ENCODE results near the gene DUOXA1. TPM values are rescaled to one million over a fixed set of nuclear protein-coding genes. Genes with fewer than 3 reads are reported as not detected.

DUOXA1 gene
- total RNA-seq, 1 donor from 2014 or later: not detected

- DNase-seq (ENCODE audit: low spot score): no peak
- Histone ChIP-seq H3K27me3 (peaks cover 6% of the 10 kb centered on the region), H2AFZ (replicated peaks) (no peak overlapping the region), H4K20me1 (ENCODE audit: low read depth) (no peaks in the 10 kb centered on the region), H3K9ac (no peak overlapping the region), H3K27ac (no peak overlapping the region), H3K4me3 (no peak overlapping the region), H3F3A (ENCODE audit: low read depth) (no peaks in the 10 kb centered on the region), H3K4me1 (peaks cover 7% of the 10 kb centered on the region), H3K4me2 (no peak overlapping the region), H3K79me2 (ENCODE audit: low read depth) (no peaks in the 10 kb centered on the region), H3K9me3 (ENCODE audit: low read depth) (no peaks in the 10 kb centered on the region), H3K36me3 (no peaks in the 10 kb centered on the region)
- peaks cover 5% of the 10 kb centered on the region for H3K4me1 Mint-ChIP-seq
- no peaks in the 10 kb centered on the region for H3K9me3 Mint-ChIP-seq
- no peak overlapping the region for H3K27ac Mint-ChIP-seq
- no peak overlapping the region for H3K4me3 Mint-ChIP-seq
- peaks cover 14% of the 10 kb centered on the region for H3K27me3 Mint-ChIP-seq (ENCODE audit: insufficient read depth, low read depth)
- no peaks in the 10 kb centered on the region for H3K36me3 Mint-ChIP-seq
- no peak for TF ChIP-seq EZH2 (IDR thresholded peaks at IDR 0.05)
- no peak for TF ChIP-seq EZH2phosphoT487 (IDR thresholded peaks at IDR 0.05)
- TF ChIP-seq, protein P1, sequence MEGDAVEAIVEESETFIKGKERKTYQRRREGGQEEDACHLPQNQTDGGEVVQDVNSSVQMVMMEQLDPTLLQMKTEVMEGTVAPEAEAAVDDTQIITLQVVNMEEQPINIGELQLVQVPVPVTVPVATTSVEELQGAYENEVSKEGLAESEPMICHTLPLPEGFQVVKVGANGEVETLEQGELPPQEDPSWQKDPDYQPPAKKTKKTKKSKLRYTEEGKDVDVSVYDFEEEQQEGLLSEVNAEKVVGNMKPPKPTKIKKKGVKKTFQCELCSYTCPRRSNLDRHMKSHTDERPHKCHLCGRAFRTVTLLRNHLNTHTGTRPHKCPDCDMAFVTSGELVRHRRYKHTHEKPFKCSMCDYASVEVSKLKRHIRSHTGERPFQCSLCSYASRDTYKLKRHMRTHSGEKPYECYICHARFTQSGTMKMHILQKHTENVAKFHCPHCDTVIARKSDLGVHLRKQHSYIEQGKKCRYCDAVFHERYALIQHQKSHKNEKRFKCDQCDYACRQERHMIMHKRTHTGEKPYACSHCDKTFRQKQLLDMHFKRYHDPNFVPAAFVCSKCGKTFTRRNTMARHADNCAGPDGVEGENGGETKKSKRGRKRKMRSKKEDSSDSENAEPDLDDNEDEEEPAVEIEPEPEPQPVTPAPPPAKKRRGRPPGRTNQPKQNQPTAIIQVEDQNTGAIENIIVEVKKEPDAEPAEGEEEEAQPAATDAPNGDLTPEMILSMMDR (IDR thresholded peaks at IDR 0.05): no peak
Measured at GRCh38 chr15:45148076-45149059, 18.7 kb upstream of the DUOXA1 start.

DNA sequence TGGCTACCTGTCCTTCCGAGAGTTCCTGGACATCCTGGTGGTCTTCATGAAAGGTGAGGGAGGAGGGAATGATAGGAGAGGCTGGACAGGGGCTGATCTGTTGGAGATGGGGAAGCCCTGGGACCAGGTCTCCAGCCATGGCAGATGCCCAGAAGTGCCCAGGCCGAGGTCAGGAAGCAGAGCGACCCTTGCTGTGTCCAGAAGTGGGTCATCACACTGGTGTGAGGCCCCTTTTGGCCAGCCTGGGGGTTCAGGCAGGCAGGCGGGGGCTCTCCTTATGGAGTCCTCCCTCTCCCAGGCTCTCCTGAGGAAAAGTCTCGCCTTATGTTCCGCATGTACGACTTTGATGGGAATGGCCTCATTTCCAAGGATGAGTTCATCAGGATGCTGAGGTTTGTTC, 17.9 kb upstream of the DUOXA1 start:
- H3K27me3 Mint-ChIP-seq (ENCODE audit: insufficient read depth, low read depth): peaks cover 14% of the 10 kb centered on the region
- H3K4me3 Mint-ChIP-seq: no peak overlapping the region
- H3K27me3 ChIP-seq: peaks cover 6% of the 10 kb centered on the region
- H4K20me1 ChIP-seq (ENCODE audit: low read depth): no peaks in the 10 kb centered on the region
- peaks cover 5% of the 10 kb centered on the region for H3K4me1 Mint-ChIP-seq
- no peak overlapping the region for H3K27ac ChIP-seq
- no peak for DNase-seq (ENCODE audit: low spot score)
- no peak overlapping the region for H3K4me2 ChIP-seq
- H2AFZ ChIP-seq (replicated peaks): no peak overlapping the region
- no peak overlapping the region for H3K9ac ChIP-seq
- H3K36me3 Mint-ChIP-seq: no peaks in the 10 kb centered on the region
- H3K4me1 ChIP-seq: peaks cover 7% of the 10 kb centered on the region
- no peaks in the 10 kb centered on the region for H3K9me3 Mint-ChIP-seq
- no peaks in the 10 kb centered on the region for H3K79me2 ChIP-seq (ENCODE audit: low read depth)
- H3K9me3 ChIP-seq (ENCODE audit: low read depth): no peaks in the 10 kb centered on the region
- H3K27ac Mint-ChIP-seq: no peak overlapping the region
- no peak overlapping the region for H3K4me3 ChIP-seq
- TF ChIP-seq EZH2phosphoT487 (IDR thresholded peaks at IDR 0.05) (no peak), EZH2 (IDR thresholded peaks at IDR 0.05) (no peak)
- TF ChIP-seq, protein P1 (IDR thresholded peaks at IDR 0.05): no peak
- no peaks in the 10 kb centered on the region for H3F3A ChIP-seq (ENCODE audit: low read depth)
- no peaks in the 10 kb centered on the region for H3K36me3 ChIP-seq

- H3K4me1 Mint-ChIP-seq: peaks cover 2% of the 10 kb centered on the region
- H3K27ac ChIP-seq: no peak overlapping the region
- DNase-seq (ENCODE audit: low spot score): no peak
Measured at GRCh38 chr15:45146405-45146804, 16.7 kb upstream of the DUOXA1 start.

More at GRCh38 chr15:45146405-45146804, 16.7 kb upstream of the DUOXA1 start:
- H3K4me1 ChIP-seq: peaks cover 7% of the 10 kb centered on the region
- H3F3A ChIP-seq (ENCODE audit: low read depth): no peaks in the 10 kb centered on the region
- TF ChIP-seq EZH2phosphoT487 (IDR thresholded peaks at IDR 0.05): no peak
- TF ChIP-seq EZH2 (IDR thresholded peaks at IDR 0.05): no peak
- TF ChIP-seq, protein P1 (IDR thresholded peaks at IDR 0.05): no peak
- H3K27me3 ChIP-seq: peaks cover 6% of the 10 kb centered on the region
- H3K4me2 ChIP-seq: no peak overlapping the region
- no peaks in the 10 kb centered on the region for H3K36me3 Mint-ChIP-seq
- no peak overlapping the region for H3K4me3 ChIP-seq
- peaks cover 10% of the 10 kb centered on the region for H3K27me3 Mint-ChIP-seq (ENCODE audit: insufficient read depth, low read depth)
- no peaks in the 10 kb centered on the region for H3K79me2 ChIP-seq (ENCODE audit: low read depth)
- no peaks in the 10 kb centered on the region for H3K9me3 ChIP-seq (ENCODE audit: low read depth)
- no peaks in the 10 kb centered on the region for H3K9me3 Mint-ChIP-seq
- no peak overlapping the region for H2AFZ ChIP-seq (replicated peaks)
- H3K9ac ChIP-seq: no peak overlapping the region
- H3K4me3 Mint-ChIP-seq: no peak overlapping the region
- H3K27ac Mint-ChIP-seq: no peak overlapping the region
- no peaks in the 10 kb centered on the region for H3K36me3 ChIP-seq
- H4K20me1 ChIP-seq (ENCODE audit: low read depth): no peaks in the 10 kb centered on the region
